SW 1271 (cell line): Measurements from ENCODE around the gene NCKAP5.

ENCODE experiments used
- DNase-seq, 2 experiments: peaks; one replicate each; lab custom pipeline; 2025; lab: John Stamatoyannopoulos, UW

NCKAP5 gene

DNA sequence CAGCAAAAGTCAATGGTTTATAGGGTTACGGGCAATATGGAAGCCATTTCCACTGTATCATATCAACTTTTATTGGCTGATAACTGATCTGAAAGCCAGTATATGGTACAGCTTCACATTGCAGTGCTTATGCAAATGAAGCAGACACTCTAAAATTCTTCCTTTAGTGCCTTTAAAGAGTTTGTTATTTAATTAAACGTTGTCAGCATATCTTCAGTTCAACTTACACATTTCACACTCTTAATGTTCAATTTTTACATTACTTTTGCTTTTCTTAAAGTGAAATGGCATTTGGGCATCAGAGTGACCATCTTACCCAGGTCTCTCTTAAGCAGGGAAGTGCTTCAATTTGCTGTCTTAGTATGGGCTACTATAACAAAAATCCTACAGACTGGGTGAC, 420.1 kb downstream of the NCKAP5 start:
- no peak for DNase-seq

GRCh38 chr2:133146893-133147292, 421.4 kb downstream of the NCKAP5 start:
- no peak for DNase-seq

GRCh38 chr2:133143645-133144044, 424.6 kb downstream of the NCKAP5 start:
- DNase-seq = no peak

- no peak for DNase-seq
Observed at GRCh38 chr2:133142087-133142486, 426.2 kb downstream of the NCKAP5 start.

DNA sequence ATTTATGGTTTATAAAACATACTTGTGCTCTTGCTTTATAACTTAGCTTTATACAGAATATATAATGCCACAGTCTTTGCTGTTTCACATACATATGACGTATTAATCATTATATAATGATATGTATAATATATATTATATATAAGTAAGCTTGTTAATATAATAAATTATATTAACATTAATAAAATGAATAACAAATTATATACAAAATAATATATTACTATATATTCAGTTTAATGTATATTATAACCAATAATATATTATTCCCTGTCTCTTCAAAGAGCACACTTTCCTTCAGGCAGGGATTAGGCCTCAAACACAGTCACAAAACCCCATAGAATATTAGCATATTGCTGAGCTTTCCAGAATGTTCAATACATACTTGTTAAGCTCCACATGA, 427.6 kb downstream of the NCKAP5 start:
- no peak for DNase-seq

DNA sequence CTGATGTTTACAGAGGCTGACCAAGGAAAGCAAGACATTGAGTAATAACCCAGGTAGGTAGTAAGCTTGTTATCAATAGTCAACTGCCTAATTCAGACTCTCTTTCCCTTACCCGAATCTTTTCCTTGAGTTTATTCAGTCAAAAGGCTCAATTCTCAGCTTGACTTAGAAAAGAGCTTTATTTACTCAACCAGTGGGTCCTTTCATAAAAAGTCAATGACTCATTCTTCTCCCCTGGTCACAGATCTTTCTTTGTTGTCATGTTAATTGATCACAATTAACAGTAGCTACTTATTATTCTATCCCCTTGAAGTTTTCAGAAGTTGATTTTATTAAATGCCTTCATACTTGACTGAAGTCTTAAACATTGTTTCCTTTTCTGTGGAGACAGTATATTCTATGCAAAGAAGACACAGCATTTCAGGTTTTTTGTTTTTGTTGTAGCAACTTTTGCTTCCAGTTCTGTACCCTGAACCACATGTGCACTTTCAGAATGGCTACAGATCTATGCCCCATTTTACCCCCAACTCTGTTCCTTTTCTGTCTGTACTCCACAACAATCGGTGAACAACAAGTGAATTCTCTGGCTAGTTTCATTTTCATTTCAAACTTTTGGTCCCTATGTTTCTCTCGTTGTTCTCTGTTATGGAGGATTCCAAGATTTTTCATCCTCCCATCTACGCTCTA, 428.3 kb downstream of the NCKAP5 start:
- DNase-seq = no peak

GRCh38 chr2:133138693-133139092, 429.6 kb downstream of the NCKAP5 start:
- no peak for DNase-seq

GRCh38 chr2:133135035-133135654, 433.1 kb downstream of the NCKAP5 start:
- no peak for DNase-seq

- no peak for DNase-seq
Observed at GRCh38 chr2:133130548-133131246, 437.6 kb downstream of the NCKAP5 start.

DNA sequence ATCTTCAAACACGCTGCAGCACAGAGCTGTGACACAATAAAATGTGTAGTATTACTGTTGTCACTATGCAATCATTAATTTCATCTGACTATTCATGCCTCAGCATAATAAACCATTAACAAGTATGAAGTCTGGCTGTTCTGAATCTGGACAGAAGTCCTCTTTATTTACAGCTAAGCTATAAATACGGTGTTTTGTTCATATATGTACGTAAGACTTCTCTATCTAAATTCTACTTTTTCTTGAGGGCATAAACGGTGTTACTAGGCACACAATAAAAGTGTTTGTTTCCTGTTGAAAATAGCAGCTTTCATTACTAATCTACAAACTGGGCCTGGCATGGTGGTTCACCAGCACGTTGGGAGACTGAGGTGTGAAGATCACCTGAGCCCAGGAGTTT, 443.8 kb downstream of the NCKAP5 start:
- no peak for DNase-seq

DNA sequence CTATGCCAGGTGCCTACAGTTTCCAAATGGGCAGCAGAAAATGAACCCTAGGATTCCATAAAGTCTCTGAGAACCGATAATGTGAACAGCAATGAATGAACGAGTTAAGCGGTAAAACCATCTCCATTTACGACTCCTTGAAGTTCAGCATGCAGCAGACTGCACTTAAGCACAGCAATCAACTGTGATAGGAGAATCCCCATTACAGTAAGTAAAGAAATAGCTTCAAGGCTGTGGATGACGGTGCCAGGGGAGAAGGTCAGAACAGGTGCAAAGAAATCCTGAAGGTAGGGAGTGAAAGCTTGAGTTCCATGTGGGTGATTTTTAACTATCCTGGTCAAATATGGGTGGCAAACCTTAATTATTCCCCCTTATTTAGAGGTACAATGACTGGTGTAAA, 444.4 kb downstream of the NCKAP5 start:
- no peak for DNase-seq

DNA sequence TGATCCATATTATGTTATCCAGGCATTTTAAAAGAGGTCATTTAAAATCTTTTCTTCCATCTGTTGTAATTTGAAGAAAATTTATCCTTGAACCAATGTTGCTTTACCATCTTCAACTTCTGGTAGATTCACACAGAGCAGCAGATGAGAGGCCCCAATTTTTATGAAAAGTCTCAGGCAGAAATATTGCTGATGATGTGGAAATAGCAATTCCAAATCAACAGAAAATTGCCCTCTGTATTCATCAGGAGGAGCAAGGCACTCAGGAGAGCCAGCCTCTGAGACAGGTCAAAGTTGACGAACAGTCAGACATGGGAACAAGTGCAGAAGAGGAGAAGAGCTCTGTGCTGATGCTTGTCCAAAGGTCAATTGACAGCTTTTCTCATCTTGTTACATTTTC, 444.9 kb downstream of the NCKAP5 start:
- DNase-seq = no peak

GRCh38 chr2:133122529-133122928, 445.7 kb downstream of the NCKAP5 start:
- DNase-seq = no peak

GRCh38 chr2:133120310-133120709, 448.0 kb downstream of the NCKAP5 start:
- DNase-seq = no peak

DNA sequence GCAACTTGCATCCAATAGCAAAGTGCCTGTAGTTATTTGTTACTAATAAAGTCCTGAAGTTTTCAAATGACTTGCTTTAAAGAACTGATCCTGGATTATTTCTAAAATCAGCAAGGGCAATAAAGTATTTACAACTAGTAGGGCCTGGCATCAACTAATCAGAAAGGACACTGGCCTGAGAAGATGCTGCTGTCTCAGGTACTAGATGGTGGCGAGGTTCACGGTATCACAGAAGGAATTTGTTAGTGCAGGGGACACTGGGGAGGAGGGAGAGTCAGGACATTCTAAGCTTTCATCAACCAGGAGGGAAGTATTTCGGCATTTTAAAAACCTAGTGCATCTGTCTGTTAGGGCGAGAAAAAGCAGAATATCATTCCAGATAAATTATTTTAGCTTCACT, 458.1 kb downstream of the NCKAP5 start:
- DNase-seq = no peak

GRCh38 chr2:133109772-133110171, 458.5 kb downstream of the NCKAP5 start:
- DNase-seq = no peak

DNA sequence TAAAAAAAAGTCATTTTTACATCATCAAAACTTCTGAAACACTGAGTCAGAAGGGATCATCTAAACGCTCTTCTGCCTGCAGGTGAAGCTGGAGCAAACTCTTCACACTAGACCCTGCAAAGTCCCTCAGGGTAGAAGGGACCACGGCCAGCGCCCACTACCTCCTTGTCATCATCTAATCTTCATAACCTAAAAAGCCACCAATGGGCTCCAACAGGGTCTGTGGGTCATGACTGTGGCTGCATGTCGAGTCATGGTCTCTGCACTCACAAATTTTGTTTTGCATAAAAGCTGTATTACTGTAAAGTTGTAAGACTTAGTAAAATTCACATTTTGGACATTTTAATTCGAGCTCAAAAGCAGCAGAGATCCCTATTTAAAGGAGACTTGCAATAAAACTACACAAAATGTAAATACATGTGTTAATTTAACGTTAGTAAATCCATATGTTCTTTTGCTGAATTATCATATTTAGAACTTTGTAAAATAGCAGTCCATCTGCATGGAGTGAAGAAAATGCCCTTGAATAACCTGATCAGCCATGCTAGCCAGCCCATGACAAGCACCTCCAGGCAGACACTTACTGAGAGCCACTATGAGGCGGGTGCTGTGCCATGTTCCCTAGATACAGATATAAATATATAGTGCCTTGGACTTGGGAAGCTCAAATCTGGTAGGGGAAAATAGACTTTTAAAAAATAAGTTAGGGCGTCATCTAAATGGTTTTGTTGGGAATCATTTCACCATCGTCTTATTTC, 461.0 kb downstream of the NCKAP5 start:
- no peak for DNase-seq

DNA sequence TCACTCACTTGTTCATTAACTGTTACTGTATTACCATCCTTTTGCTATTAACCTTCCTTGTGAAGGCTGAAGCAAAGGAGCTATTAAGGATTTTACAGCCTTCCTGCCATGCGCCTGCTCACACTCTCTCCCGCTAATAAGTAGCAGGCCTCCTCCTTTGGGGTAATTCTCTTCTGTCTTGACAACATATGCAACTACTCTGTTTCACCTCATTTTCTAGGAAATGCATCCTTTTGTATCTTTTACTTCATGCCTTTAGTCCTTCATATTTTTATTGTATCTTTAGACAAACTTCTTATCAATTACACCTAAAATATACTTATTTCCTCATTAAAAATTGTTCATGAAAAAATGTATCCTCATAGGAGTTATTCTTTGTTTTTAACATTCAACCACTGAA, 463.4 kb downstream of the NCKAP5 start:
- no peak for DNase-seq

DNA sequence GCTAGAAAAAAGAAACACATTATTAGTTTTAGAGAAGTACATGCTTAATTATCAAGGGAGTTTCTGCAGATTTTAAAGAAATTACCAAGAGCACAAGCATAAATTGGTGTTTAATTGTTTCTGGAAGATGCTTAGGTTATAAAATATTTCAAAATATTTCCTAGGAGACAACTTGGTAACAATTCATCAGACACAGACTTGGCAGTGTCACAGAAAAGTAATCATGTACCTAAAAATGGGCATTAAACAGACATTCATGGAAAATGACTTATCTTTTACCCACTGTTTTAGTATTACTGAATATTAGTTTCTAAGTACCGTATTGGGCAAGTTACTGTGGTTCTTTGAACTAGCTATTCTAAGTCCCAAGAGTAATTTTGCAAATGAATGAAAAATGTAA, 469.5 kb downstream of the NCKAP5 start:
- no peak for DNase-seq

- no peak for DNase-seq
Observed at GRCh38 chr2:133097666-133098065, 470.6 kb downstream of the NCKAP5 start.

- no peak for DNase-seq
Observed at GRCh38 chr2:133092571-133092970, 475.7 kb downstream of the NCKAP5 start.

- no peak for DNase-seq
Observed at GRCh38 chr2:133090358-133090757, 477.9 kb downstream of the NCKAP5 start.

- no peak for DNase-seq
Observed at GRCh38 chr2:133086176-133086575, 482.1 kb downstream of the NCKAP5 start.
